Activated T-cell treated with anti-CD3 and anti-CD28 coated beads for 48 hours (primary cell): Measurements from ENCODE around the gene RASA3.
"Not testable (repeated sequence)": the region's sequence is repeated elsewhere in the genome, so short reads cannot be mapped to it uniquely, and the experiment has no call there.

Experiments
- DNase-seq: peaks from one replicate; pipeline ENCODE4 v3.0.0-alpha.2; 2020; ENCODE audit warnings: low read depth

RASA3 gene

GRCh38 chr13:114155926-114156883 lies 23.8 kb upstream of the RASA3 start:
- DNase-seq: no peak

DNA sequence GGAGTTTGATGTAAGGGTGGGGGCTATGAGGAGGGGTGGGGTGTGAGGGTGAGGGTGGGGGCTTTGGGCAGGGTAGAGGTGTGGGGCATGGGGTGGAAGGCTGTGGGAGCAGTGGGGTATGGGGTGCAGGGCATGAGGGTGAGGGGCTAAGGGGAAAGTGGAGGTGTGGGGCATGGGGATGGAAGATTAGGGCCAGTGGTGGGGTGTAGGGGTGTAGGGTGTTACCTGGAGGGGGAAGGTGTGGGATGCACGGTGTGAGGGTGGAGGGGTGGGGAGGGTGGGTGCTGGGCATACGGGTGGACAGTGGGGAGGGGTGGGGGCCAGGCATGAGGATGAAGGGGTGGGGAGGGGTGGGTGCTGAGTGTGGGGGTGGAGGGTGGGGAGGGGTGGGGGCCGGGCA lies 22.9 kb upstream of the RASA3 start:
- no peak for DNase-seq

DNA sequence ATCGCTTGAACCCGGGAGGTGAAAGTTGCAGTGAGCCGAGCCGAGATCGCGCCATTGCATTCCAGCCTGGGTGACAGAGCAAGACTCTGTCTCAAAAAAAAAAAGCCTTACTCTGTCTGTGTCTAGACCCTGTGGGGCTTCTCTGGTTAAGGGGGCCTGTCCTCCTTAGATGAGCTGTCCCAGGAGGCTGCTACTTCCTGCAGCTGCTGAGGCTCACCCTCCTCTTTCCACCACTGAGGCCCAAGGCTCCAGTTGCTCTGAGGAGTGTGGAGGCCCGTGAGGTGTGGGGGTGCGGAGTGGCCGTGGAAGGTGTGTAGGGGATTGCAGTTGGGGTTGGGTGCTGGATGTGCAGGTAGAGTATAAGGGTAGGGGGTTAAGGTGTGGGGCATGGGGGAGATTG lies 22.1 kb upstream of the RASA3 start:
- DNase-seq: no peak

GRCh38 chr13:114153485-114154080 lies 21.2 kb upstream of the RASA3 start:
- DNase-seq: no peak

- DNase-seq: no peak
Measured at GRCh38 chr13:114152831-114153371, 20.5 kb upstream of the RASA3 start.

GRCh38 chr13:114152285-114152645 lies 19.8 kb upstream of the RASA3 start:
- no peak for DNase-seq

GRCh38 chr13:114151565-114152284 lies 19.3 kb upstream of the RASA3 start:
- DNase-seq: no peak

DNA sequence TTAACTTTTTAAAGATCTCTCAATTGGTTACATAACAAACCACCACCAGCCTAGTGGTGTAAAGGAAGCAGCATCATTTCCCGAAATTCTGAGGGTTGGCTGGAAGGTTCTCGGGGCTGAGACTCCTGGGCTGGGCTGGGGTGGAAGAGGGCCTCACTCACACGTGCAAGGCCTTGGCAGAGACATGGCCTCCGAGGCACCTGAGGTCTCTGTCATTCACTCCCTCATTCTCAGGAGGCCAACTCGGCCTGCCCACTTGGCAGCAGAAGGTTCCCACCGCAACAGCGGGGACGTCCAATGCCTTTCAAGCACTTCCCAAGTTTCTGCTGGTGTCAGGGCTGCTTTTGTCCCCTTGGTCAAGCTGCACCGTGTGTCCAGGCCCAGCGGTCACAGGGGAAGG lies 18.6 kb upstream of the RASA3 start:
- DNase-seq: no peak

GRCh38 chr13:114149774-114150740 lies 17.6 kb upstream of the RASA3 start:
- DNase-seq: no peak

DNA sequence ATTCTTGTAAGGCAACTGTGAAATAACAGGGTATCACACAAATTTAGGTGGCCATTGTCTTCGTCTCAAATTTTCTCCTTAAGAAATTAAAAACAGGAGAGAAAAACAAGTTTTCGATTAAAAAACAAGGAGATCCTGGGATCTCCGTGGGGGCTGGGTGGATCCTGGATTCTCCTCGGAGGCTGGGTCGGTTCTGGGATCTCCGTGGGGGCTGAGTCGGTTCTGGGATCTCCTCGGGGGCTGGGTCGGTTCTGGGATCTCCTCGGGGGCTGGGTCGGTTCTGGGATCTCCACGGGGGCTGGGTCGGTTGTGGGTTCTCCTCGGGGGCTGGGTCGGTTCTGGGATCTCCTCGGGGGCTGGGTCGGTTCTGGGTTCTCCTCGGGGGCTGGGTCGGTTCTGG lies 16.5 kb upstream of the RASA3 start:
- DNase-seq: not testable (repeated sequence)

GRCh38 chr13:114148521-114148855 lies 16.1 kb upstream of the RASA3 start:
- peak; percentile 69 for DNase-seq

- no peak for DNase-seq
Measured at GRCh38 chr13:114147803-114148520, 15.5 kb upstream of the RASA3 start.

DNA sequence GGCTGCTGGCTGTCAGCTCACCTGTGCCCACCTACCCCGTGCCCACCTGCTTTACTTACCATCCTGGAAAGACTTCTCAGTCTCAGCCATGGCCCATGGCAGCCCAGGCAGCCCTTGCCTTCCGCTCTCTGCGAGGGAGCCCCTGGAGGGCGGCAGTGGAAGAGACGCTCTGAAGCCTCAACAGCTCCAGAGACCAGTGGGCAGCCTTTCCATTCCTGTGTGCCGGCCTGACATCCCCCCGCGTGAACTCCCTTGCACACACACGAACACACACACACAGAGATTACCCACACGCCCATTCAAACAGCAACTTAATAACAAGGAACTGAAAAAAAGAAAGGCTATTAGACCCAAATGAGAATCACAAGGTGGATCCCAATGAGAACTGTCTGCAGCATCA lies 14.2 kb upstream of the RASA3 start:
- no peak for DNase-seq

GRCh38 chr13:114146173-114146572 lies 13.8 kb upstream of the RASA3 start:
- no peak for DNase-seq

GRCh38 chr13:114145722-114146121 lies 13.3 kb upstream of the RASA3 start:
- DNase-seq: no peak

DNA sequence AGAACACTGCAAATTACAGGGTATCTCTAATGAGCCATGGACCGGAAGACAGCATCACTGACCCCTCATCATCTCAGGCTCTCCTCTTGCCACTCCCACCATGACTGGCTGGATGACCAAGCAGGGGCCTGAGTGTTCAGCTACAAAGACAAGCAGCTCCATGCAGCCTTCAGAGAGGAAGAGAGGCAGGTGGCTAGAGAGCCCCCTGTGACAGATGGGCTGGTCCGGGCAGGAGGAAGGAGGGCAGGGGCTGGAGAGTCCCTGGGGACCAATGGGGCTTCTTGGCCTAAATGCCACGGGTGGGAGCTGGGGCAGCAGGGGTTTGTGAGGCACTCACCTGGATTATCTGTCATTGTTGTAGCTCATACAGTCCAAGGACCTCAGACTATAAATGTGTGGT lies 12.8 kb upstream of the RASA3 start:
- no peak for DNase-seq

GRCh38 chr13:114144606-114145244 lies 12.3 kb upstream of the RASA3 start:
- DNase-seq: no peak

DNA sequence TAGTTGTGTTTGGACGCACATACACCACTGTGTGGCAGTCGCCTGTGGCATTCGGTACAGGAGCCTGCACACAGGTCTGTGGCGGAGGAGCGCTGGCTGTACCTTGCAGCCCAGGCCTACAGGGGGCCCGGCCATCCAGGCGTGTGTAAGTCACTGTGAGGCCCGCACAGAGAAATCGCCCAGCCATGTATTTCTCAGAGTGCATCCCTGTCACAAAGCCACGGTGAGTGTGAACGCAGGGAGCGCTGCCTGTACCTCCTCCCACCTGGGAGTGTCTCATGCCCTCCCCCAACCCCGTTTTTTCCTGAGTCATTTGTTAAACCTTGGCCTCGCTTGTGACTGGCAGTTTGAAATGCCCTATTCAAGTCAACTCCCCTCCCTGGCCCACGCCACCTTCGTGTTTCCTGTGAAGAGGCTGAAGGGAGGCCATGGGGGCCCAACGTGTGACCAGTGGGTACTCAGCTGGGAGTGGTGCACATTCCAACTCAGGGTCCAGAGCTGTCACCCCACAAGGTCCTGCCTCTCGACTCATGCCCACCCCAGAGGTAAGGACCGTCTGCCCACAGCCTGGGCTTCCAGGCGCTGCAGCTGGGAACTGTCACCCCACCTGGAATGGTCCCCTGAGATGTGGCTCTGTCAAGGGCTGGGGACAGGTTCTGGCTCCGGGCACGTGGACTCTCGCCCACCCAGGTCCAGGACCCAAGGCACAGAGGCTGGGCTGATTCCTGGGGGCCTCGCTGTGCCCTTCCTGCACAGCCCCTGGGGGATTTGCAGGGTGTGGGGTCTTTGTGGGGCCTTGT lies 11.6 kb upstream of the RASA3 start:
- no peak for DNase-seq

- no peak for DNase-seq
Measured at GRCh38 chr13:114142640-114143490, 10.4 kb upstream of the RASA3 start.
